IPS DF 6.9 (cell line): ENCODE results near the gene TRIM24.
A peak's percentile ranks its signal among the peaks of the same experiment; 100 is the strongest.
"Not testable (repeated sequence)": the region's sequence is repeated elsewhere in the genome, so short reads cannot be mapped to it uniquely, and the experiment has no call there.

Experiments used
- DNase-seq: peaks from one replicate; pipeline ENCODE4 v3.0.0-alpha.2; 2013; ENCODE audit warnings: low read depth, low spot score
- H3K27ac ChIP-seq: one replicate; pipeline ENCODE4 v1.5.1; 2013; ENCODE audit warnings: low read length, control low read depth
- H3K27me3 ChIP-seq: 2 replicates; pipeline ENCODE4 v1.6.1; 2013; ENCODE audit warnings: mild to moderate bottlenecking, low read length; ENCODE audit not compliant: control insufficient read depth, insufficient read depth
- H3K36me3 ChIP-seq: 2 replicates; pipeline ENCODE4 v1.6.1; 2013; ENCODE audit warnings: low read length; ENCODE audit not compliant: control insufficient read depth, insufficient read depth
- H3K4me1 ChIP-seq: 2 replicates; pipeline ENCODE4 v1.6.1; 2013; ENCODE audit warnings: low read length; ENCODE audit not compliant: control insufficient read depth, insufficient read depth
- H3K4me3 ChIP-seq: 2 replicates; pipeline ENCODE4 v1.5.1; 2013; ENCODE audit warnings: mild to moderate bottlenecking, low read length
- H3K9me3 ChIP-seq: 2 replicates; pipeline ENCODE4 v1.6.1; 2013; ENCODE audit warnings: low read length, inconsistent platforms; ENCODE audit not compliant: control insufficient read depth, insufficient read depth
- WGBS: extraction: QIAGEN DNeasy Blood & Tissue Kit; methylation state at CpG from one replicate; pipeline ENCODE4 v1.1.7; 2013; ENCODE audit warnings: mixed read lengths, missing lambda C conversion rate; ENCODE audit not compliant: insufficient read length, insufficient coverage; 5-methylcytosine and 5-hydroxymethylcytosine counted together

TRIM24 gene

DNA sequence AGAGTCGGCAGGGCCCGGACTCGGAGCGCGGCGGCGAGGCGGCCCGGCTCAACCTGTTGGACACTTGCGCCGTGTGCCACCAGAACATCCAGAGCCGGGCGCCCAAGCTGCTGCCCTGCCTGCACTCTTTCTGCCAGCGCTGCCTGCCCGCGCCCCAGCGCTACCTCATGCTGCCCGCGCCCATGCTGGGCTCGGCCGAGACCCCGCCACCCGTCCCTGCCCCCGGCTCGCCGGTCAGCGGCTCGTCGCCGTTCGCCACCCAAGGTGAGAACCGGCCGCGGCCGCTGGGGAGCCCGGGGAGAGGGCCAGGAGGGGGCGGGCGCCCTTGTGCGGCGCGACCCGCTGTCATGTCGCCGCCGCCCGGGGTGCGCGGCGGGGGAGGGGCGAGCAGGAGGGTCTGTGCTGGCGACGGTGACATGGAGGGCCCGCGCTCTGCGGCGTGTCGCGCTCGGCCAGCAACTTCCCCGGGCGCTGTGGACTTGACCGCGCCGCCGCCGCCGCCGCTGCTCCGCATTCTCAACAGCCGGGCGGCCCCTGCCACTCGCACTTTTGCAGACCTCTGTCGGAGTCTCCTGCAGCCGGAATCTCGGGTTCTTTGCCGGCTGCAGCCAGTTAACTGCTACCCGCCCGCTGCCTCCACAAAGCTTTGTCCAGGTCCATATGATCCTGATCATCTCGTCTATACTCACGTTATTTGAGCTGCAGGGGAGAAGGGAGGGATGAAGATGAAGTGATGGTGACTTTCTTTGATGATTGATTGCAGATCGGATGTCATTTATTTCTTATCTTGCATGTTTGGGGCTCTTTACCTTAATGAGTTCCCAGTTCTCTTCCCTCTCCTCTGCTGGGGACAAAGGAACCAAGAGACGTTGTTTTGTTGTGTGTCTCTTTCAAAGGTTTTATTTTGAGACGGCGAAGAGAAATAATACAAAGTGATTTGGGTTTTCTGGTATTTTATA lies 869 bp downstream of the TRIM24 start:
- Histone ChIP-seq H3K4me1 (peaks cover 2% of the 10 kb centered on the region; the same call in 1 of the 2 replicates), H3K27me3 (no peaks in the 10 kb centered on the region), H3K36me3 (no peaks in the 10 kb centered on the region), H3K27ac (no peak overlapping the region), H3K9me3 (no peaks in the 10 kb centered on the region), H3K4me3 (peak overlapping the region; percentile 49)
- no peak for DNase-seq
- WGBS = no CpG with 5 or more reads among the region's 84 CpGs

DNA sequence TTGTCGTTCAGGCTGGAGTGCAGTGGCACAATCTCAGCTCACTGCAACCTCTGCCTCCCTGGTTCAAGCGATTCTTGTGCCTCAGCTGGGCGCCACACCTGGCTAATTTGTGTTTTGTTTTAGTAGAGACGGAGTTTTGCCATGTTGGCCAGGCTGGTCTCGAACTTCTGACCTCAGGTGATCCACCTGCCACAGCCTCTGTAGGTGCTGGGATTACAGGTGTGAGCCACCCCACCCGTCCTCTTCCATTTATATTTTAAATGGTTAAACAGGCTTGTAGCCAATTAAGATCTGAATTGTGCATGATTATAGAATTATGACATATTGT lies 3.2 kb downstream of the TRIM24 start:
- H3K4me3 ChIP-seq, H3K36me3 ChIP-seq, H3K27ac ChIP-seq, H3K9me3 ChIP-seq, H3K4me1 ChIP-seq, H3K27me3 ChIP-seq, DNase-seq: not testable (repeated sequence)
- no CpG with 5 or more reads among the region's 6 CpGs for WGBS

DNA sequence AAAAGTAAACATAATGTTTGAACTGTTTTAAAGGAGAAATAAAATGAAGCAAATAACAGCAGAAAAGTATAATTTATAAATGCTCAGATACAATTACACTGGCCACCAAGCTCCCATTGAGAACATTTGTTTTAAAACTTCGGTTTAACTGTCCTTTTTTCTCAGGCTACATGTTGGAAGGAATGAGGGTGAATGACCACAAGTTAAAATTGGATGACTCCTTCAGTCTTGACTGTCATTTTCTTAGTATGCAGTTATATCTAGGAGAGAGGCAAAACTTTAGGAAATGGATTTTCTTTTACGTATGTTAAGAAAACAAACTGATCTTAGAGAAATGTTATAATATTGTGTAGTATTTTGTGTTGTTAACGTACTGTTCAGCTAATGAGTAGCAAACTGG lies 5.0 kb downstream of the TRIM24 start:
- Histone ChIP-seq H3K9me3 (no peaks in the 10 kb centered on the region), H3K4me1 (peaks cover 4% of the 10 kb centered on the region; the same call in 1 of the 2 replicates), H3K4me3 (no peak overlapping the region), H3K27me3 (no peaks in the 10 kb centered on the region), H3K36me3 (no peaks in the 10 kb centered on the region; the same call in 1 of the 2 replicates), H3K27ac (no peak overlapping the region)
- 100% methylated on average over 2 of the region's 3 CpGs for WGBS
- DNase-seq = no peak

DNA sequence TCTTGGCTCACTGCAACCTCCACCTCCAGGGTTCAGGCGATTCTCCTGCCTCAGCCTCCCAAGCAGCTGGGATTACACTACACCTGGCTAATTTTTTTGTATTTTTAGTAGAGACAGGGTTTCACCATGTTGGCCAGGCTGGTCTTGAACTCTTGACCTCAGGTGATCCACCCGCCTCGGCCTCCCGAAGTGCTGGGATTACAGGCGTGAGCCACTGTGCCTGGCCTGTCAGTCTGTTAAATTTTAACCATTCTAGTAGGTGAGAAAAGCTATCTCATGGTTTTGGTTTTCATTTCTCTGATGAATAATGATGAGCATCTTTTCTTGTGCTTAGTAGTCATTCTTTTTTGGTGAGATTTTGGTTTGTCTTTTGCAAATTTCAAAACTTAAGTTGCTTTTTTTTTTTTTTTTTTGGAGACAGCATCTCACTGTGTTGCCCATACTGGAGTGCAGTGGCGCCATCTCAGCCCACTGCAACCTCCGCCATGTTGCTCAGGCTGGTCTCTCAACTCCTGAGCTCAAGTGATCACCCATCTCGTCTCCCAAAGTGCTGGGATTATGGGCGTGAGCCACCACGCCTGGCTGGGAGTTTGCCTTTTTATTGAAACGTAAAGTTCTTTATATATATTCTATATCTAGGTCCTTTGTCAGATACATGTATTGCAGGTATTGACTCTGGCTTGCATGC lies 6.2 kb downstream of the TRIM24 start:
- H3K36me3 ChIP-seq, H3K4me1 ChIP-seq, H3K27ac ChIP-seq, H3K4me3 ChIP-seq, H3K9me3 ChIP-seq, H3K27me3 ChIP-seq, DNase-seq: not testable (repeated sequence)
- no CpG with 5 or more reads among the region's 11 CpGs for WGBS

DNA sequence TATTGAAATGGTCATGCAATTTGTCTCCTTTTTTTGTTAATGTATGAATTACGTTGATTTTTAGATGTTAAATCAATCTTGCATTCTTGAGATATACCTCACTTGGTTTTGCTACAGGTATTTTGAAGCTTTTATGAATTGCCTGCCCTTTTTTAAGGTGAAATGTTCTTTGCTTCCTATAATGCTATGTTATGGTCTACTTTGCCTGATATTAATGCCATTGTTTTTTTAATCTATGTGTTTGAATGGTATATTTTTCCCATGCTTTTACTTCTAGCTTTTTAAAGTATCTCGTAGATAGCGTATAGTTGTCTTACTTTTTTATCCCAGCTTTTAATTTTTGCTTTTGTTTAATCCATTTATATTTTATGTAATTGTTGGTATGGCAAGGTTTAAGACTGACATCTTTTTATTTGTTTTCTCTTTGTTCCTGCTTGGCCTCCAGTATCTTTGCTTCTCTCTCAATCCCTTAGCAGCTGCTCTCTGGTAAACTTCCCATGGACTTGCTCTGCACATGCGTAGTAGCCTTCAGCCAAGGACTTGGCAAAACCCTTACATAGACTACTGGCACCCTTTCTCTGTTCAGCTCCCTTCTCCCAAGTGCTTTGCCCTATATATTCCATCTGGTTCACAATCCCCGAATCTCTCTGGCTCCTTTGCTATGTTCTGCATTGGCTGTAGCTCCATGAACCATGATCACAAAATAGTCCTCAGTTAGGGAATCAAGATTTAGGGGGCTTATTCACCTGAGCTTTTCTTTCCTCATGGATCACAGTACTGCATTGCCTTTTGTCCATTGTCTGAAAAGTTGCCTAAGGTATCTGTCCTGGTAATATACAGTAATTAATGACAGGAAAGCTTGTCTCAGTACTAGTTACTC lies 8.4 kb downstream of the TRIM24 start:
- Histone ChIP-seq H3K9me3 (no peaks in the 10 kb centered on the region), H3K4me1 (peaks cover 5% of the 10 kb centered on the region; the same call in 1 of the 2 replicates), H3K27me3 (no peaks in the 10 kb centered on the region), H3K4me3 (no peak overlapping the region), H3K36me3 (no peaks in the 10 kb centered on the region; the same call in 1 of the 2 replicates), H3K27ac (no peak overlapping the region)
- no peak for DNase-seq
- no CpG with 5 or more reads among the region's 5 CpGs for WGBS

DNA sequence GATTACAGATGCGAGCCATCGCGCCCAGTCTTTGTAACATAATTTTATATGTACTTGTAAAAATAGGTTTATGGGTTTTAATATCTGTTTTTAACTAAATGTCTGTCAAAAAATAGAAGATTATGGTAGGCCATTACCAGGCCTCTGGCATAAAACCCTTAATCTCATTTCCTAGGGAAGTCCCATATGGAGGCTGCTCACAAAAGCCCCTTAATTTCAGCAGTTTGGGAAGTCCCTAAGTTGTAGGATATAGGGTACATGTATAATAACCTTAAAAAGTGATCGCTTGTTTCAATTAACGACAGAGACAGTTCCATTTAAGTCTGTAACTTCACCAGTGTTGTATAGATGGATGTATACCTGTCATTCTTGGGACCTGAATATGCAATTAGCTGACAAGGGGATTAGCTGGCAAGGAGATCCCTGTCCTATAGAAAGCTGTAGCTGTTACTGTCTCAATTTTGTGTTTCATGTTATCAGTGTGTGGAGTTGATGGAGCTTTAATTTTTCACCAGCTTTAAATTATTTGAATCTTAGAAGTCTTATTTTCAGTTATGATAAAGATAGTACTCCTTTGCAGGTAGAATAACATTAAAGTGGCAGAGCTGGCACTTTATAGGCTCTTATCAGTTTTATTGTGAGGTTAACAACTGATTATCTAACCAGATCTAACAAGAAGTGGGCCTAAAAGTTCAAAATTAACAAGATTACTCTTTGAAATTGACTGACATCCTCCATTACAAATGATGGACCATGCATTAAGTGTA lies 10.5 kb downstream of the TRIM24 start:
- H3K9me3 ChIP-seq = no peaks in the 10 kb centered on the region
- DNase-seq = no peak
- WGBS = no CpG with 5 or more reads among the region's 5 CpGs

GRCh38 chr7:138472292-138473079 lies 12.4 kb downstream of the TRIM24 start:
- H3K4me1 ChIP-seq = peaks cover 7% of the 10 kb centered on the region; the same call in 1 of the 2 replicates
- H3K27me3 ChIP-seq = no peaks in the 10 kb centered on the region
- no peak overlapping the region for H3K27ac ChIP-seq
- no CpG with 5 or more reads among the region's 7 CpGs for WGBS
- DNase-seq = no peak
- no peaks in the 10 kb centered on the region for H3K9me3 ChIP-seq
- no peak overlapping the region for H3K4me3 ChIP-seq
- H3K36me3 ChIP-seq = no peaks in the 10 kb centered on the region; the same call in 1 of the 2 replicates

More for the DNA sequence above, 10.5 kb downstream of the TRIM24 start:
- Histone ChIP-seq H3K27me3 (no peaks in the 10 kb centered on the region), H3K27ac (no peak overlapping the region), H3K4me1 (peaks cover 7% of the 10 kb centered on the region; the same call in 1 of the 2 replicates), H3K36me3 (no peaks in the 10 kb centered on the region; the same call in 1 of the 2 replicates), H3K4me3 (no peak overlapping the region)

DNA sequence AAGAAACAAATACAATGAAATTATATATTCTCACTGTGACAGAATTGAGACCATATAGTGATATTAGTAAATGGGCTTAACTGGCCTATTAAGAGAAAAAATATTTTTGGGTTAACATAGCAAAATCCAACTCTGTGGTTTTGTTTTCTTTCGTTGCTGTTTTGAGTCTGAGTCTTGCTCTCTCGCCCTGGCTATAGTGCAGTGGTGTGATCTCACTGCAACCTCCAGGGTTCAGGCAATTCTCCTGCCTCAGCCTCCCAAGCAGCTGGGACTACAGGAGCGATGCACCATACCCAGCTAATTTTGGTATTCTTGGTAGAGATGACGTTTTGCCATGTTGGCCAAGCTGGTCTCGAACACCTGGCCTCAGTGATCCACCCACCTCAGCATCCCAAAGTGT lies 15.3 kb downstream of the TRIM24 start:
- Histone ChIP-seq H3K27me3 (no peaks in the 10 kb centered on the region), H3K4me1 (peaks cover 9% of the 10 kb centered on the region), H3K4me3 (no peak overlapping the region), H3K27ac (no peak overlapping the region), H3K36me3 (no peaks in the 10 kb centered on the region; the same call in 1 of the 2 replicates), H3K9me3 (no peaks in the 10 kb centered on the region)
- WGBS = no CpG with 5 or more reads among the region's 5 CpGs
- DNase-seq = no peak

- H3K27ac ChIP-seq = no peak overlapping the region
- no peak for DNase-seq
- H3K36me3 ChIP-seq = no peaks in the 10 kb centered on the region; the same call in 1 of the 2 replicates
- no CpG with 5 or more reads among the region's 4 CpGs for WGBS
- H3K4me1 ChIP-seq = peaks cover 9% of the 10 kb centered on the region
- no peaks in the 10 kb centered on the region for H3K9me3 ChIP-seq
- no peaks in the 10 kb centered on the region for H3K27me3 ChIP-seq
- no peak overlapping the region for H3K4me3 ChIP-seq
These were observed 17.1 kb downstream of the TRIM24 start for GRCh38 chr7:138477081-138477578.
